ENCODE results near the gene P2RX5.

The P2RX5 gene

DNA sequence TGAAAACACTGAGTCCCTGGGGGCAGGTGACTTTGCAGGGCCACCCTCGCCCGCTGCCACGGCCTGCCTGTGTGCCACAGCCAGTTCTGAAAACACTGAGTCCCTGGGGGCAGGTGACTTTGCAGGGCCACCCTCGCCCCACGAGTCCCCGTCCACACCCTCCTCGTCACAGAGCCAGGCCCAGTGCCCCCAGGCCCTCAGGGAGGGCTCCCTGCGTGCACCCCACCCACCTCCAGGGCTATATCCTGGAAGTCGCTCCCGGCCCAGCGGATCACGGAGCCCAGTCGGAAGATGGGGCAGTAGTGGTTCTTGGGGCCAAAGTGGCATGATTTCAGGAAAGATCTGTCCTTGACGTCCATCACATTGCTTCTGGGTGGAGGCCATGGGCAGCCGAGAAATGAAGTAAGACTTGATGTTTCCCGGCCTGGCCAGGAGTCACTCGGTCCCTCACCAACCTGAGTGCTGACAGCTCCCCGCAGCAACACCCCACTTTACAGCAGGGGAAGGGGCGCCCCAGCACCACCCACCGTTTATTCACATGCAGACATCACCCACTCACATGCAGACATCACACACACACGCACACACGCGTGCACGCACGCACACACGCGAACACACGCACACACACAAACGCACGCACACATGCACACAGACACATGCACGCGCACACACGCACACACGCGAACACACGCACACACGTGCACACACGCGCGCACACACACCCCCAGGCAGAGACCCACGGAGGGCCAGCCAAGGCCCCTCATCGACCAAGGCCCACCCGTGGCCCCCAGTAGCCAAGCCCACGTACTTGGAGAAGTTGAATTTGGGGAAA lies 6.5 kb downstream of the P2RX5 start:
- TF ChIP-seq, protein P1, sequence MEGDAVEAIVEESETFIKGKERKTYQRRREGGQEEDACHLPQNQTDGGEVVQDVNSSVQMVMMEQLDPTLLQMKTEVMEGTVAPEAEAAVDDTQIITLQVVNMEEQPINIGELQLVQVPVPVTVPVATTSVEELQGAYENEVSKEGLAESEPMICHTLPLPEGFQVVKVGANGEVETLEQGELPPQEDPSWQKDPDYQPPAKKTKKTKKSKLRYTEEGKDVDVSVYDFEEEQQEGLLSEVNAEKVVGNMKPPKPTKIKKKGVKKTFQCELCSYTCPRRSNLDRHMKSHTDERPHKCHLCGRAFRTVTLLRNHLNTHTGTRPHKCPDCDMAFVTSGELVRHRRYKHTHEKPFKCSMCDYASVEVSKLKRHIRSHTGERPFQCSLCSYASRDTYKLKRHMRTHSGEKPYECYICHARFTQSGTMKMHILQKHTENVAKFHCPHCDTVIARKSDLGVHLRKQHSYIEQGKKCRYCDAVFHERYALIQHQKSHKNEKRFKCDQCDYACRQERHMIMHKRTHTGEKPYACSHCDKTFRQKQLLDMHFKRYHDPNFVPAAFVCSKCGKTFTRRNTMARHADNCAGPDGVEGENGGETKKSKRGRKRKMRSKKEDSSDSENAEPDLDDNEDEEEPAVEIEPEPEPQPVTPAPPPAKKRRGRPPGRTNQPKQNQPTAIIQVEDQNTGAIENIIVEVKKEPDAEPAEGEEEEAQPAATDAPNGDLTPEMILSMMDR (IDR thresholded peaks at IDR 0.05; ENCODE audit: insufficient read depth, low read length, poor library complexity, severe bottlenecking): no peak
- peaks cover 23% of the 10 kb centered on the region for H3K36me3 ChIP-seq (ENCODE audit: control insufficient read depth, insufficient read depth, low read length)
- no peak overlapping the region for H3K4me3 ChIP-seq (replicated peaks; ENCODE audit: low read depth, low read length)
- no peak for DNase-seq (ENCODE audit: extremely low read depth, insufficient read length)
- no peaks in the 10 kb centered on the region for H3K27me3 ChIP-seq (replicated peaks; ENCODE audit: control insufficient read depth, insufficient read depth, low read length)

DNA sequence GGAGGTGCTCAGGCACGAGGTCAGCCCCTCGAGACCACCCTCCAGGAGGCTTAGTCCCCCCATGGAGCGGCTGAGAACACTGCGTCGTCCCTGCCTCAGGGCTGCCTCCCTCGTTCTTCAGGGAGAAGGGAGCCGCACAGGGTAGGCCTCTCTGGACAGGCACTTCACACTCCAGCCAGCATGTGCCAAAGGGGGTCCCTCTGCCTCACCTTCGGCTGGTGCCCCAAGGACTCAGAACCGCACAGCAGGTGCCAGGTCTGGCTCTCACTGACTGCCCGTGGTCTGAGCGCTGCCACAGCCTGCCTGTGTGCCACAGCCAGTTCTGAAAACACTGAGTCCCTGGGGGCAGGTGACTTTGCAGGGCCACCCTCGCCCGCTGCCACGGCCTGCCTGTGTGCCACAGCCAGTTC lies 7.1 kb downstream of the P2RX5 start:
- TF ChIP-seq, protein P1 (IDR thresholded peaks at IDR 0.05; ENCODE audit: insufficient read depth, low read length, poor library complexity, severe bottlenecking): no peak
- no peak for DNase-seq (ENCODE audit: extremely low read depth, insufficient read length)
- H3K27me3 ChIP-seq (replicated peaks; ENCODE audit: control insufficient read depth, insufficient read depth, low read length): no peaks in the 10 kb centered on the region
- H3K36me3 ChIP-seq (ENCODE audit: control insufficient read depth, insufficient read depth, low read length): peaks cover 23% of the 10 kb centered on the region
- H3K4me3 ChIP-seq (replicated peaks; ENCODE audit: low read depth, low read length): no peak overlapping the region

DNA sequence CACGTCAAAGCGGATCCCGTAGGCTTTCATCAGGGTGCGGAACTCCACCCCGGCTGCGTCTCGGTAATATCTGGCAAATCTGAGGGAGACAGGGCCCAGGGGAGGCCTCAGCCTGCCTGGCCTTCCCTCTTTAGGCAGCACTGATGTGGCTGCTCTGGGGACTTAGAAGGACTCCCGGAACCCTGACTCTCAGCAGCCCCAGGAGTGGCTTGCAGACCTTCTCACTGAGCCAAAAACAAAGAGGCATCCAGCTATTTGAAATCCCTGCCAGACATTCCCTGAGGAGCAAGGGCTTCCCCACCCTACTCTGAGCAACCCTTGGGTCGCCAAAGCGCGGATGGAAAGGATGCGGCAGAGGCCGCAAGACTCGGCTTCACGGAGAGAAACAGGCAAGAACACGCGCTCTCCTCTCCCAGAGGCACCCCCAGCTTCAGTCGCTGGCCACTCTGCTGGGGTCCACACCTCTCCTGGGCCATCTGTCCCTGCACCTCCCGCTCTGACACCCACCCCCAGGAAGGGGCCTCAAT lies 7.9 kb downstream of the P2RX5 start:
- Histone ChIP-seq H3K36me3 (ENCODE audit: control insufficient read depth, insufficient read depth, low read length) (peaks cover 23% of the 10 kb centered on the region), H3K27me3 (replicated peaks; ENCODE audit: control insufficient read depth, insufficient read depth, low read length) (no peaks in the 10 kb centered on the region), H3K4me3 (replicated peaks; ENCODE audit: low read depth, low read length) (no peak overlapping the region)
- TF ChIP-seq, protein P1 (IDR thresholded peaks at IDR 0.05; ENCODE audit: insufficient read depth, low read length, poor library complexity, severe bottlenecking): no peak
- no peak for DNase-seq (ENCODE audit: extremely low read depth, insufficient read length)

DNA sequence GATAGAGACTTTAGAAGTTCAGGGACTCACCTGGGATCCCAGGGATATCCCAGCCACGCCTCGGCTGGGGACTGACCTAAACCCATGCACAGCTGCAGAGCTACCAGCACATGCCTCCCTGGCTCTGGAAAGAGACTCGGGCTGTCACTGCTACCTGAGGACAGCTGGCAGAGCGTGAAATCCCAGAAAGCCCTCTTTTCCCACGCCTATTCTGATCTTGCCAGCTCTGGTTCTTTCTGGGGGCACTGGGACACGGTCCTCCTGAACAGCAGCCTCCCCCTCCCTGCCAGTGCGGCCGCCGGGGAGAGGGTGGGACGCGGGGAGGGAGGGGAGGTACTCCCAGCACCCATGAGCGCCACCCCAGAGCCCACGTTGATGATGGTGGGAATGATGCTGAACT lies 10.8 kb downstream of the P2RX5 start:
- TF ChIP-seq, protein P1 (IDR thresholded peaks at IDR 0.05; ENCODE audit: insufficient read depth, low read length, poor library complexity, severe bottlenecking): no peak

DNA sequence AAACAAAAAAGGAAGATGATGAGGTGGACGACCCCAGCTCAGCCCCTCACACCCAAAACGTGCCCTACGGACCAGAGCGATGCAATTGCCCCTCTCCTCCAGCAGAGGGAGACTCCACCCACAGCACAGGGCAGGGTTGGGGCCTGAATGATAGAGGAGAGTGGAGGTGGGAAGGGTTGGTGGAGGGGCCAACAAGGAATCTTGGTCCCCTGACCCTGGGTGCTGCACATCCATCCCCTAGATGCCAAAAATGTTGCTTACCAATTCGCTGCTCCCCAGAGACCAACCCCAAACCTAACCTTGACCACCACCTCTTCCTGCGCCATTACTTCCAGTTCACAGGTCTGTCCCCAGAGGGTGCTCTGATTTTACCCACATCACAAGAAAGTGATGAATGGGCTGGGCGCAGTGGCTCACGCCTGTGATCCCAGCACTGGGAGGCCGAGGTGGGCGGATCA lies 12.9 kb downstream of the P2RX5 start:
- H3K36me3 ChIP-seq (ENCODE audit: control insufficient read depth, insufficient read depth, low read length): peaks cover 8% of the 10 kb centered on the region
- peak; percentile 76 for DNase-seq (ENCODE audit: extremely low read depth, insufficient read length)

More for the DNA sequence above, 10.8 kb downstream of the P2RX5 start:
- no peak for DNase-seq (ENCODE audit: extremely low read depth, insufficient read length)
- Histone ChIP-seq H3K27me3 (replicated peaks; ENCODE audit: control insufficient read depth, insufficient read depth, low read length) (no peaks in the 10 kb centered on the region), H3K4me3 (replicated peaks; ENCODE audit: low read depth, low read length) (no peak overlapping the region), H3K36me3 (ENCODE audit: control insufficient read depth, insufficient read depth, low read length) (peaks cover 13% of the 10 kb centered on the region)

More for the DNA sequence above, 12.9 kb downstream of the P2RX5 start:
- Histone ChIP-seq H3K27me3 (replicated peaks; ENCODE audit: control insufficient read depth, insufficient read depth, low read length) (no peaks in the 10 kb centered on the region), H3K4me3 (replicated peaks; ENCODE audit: low read depth, low read length) (no peak overlapping the region)
- TF ChIP-seq, protein P1 (IDR thresholded peaks at IDR 0.05; ENCODE audit: insufficient read depth, low read length, poor library complexity, severe bottlenecking): peak; percentile 95

Measured in GM06990 (cell line).